ENCODE measurements around the gene C5orf58.

The C5orf58 gene

GRCh38 chr5:170256571-170256970, 23.8 kb downstream of the C5orf58 start:
- Histone ChIP-seq H3K79me2 (ENCODE audit: control insufficient read depth, insufficient read depth, low read length, unreplicated experiment) (no peaks in the 10 kb centered on the region), H3K27me3 (ENCODE audit: insufficient read depth, low read length) (peaks cover 85% of the 10 kb centered on the region), H2AFZ (ENCODE audit: low read length, unreplicated experiment) (no peak overlapping the region), H3K4me3 (ENCODE audit: low read depth, low read length) (no peak overlapping the region), H3K27ac (ENCODE audit: low read depth, low read length) (no peak overlapping the region), H3K4me1 (ENCODE audit: control insufficient read depth, insufficient read depth, low read length, unreplicated experiment) (no peaks in the 10 kb centered on the region), H3K36me3 (ENCODE audit: insufficient read depth, low read length) (no peaks in the 10 kb centered on the region)

DNA sequence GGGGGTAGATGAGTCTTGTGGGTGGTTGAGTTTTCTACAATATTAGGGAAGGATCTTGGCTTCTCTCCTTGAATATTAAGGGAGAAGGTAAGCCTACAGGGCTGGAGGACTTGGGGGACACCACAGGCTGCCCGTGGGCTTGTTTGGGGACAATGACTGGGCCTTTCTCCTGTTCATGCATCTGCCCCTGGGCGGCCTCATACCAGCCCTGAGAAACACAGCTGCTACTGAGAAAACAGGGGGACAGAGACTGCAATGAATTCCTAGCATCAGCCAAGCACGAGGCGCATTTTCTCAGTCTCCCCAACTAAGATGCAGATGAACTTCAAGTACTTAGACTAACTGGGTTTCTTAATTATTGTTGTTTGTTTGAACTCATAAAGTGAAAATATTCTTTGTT, 24.6 kb downstream of the C5orf58 start:
- no peaks in the 10 kb centered on the region for H3K4me1 ChIP-seq (ENCODE audit: control insufficient read depth, insufficient read depth, low read length, unreplicated experiment)
- H2AFZ ChIP-seq (ENCODE audit: low read length, unreplicated experiment) = no peak overlapping the region
- no peaks in the 10 kb centered on the region for H3K79me2 ChIP-seq (ENCODE audit: control insufficient read depth, insufficient read depth, low read length, unreplicated experiment)
- no peak overlapping the region for H3K27ac ChIP-seq (ENCODE audit: low read depth, low read length)
- no peaks in the 10 kb centered on the region for H3K36me3 ChIP-seq (ENCODE audit: insufficient read depth, low read length)
- peaks cover 85% of the 10 kb centered on the region for H3K27me3 ChIP-seq (ENCODE audit: insufficient read depth, low read length)
- no peak overlapping the region for H3K4me3 ChIP-seq (ENCODE audit: low read depth, low read length)

DNA sequence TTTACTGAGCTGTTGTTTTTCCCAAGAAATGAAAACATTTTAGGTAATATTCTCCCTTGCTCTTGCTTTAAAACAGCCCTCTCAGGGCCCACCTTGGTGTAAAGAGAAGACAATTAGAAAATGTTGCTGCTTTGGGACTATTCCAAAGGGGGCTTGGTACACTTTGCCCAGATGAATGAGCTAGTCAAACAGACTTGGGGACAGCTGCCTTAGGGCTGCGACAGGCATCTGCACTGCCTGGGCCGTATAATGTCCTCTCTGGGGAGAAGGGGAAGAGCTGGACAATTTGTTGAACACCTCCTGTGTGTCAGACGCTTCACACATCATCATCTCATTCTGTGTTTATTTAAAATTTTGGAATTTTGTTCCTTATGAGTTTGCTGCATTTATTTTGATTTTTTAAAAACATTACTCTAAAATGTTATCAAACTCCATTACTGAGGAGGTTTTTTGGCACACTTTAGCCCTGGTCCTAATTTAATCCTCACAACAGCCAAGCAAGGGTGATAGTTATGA, 28.8 kb downstream of the C5orf58 start:
- Histone ChIP-seq H3K27ac (ENCODE audit: low read depth, low read length) (no peak overlapping the region), H2AFZ (ENCODE audit: low read length, unreplicated experiment) (no peak overlapping the region), H3K36me3 (ENCODE audit: insufficient read depth, low read length) (no peaks in the 10 kb centered on the region), H3K4me3 (ENCODE audit: low read depth, low read length) (no peak overlapping the region), H3K27me3 (ENCODE audit: insufficient read depth, low read length) (peaks cover 81% of the 10 kb centered on the region), H3K4me1 (ENCODE audit: control insufficient read depth, insufficient read depth, low read length, unreplicated experiment) (no peaks in the 10 kb centered on the region), H3K79me2 (ENCODE audit: control insufficient read depth, insufficient read depth, low read length, unreplicated experiment) (no peaks in the 10 kb centered on the region)

DNA sequence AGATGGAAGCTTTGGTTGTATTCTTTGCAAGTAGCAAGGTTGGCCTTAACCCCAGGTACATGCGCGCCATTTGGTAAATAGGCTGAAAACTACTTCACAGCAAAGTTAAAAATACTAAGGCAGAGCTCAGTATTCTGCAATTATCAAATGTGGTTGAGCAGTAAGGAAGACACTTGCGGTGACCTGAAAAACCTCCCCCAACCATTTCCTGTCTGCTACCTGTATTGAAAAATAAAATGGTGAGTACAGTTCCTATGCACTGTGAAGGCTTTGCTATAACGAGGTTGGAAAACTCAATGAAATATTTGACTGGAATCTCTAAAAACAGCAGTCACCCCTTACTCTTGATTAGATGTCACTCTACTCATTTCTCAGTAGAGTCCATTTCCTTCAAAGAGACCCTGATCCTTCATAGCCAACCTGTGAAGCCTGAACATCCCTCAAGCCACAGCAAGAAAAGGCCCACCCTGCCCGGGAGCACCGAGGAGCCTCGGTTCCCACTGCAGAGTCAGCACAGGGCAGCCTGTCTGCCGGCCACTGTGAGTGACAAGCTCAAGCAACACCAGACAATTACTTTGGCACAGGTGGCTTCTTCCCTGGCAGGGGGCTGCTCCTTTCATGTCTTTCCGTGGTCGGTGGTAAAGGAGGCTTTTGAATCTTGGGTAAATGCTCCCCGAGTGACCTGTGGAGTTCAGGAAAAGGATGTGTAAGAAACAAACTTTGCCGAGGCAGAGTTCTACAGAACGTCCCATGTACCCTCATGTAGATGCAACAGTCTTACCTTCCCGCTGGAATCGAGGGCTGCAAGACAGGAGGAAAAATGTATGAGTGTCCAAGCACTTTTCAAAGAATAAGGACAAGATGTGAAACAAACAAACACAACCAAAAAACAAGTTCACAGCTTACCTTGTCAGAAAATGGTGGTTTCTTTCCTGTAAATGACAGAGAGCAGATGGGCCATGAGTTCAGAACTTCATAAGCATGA, 29.6 kb downstream of the C5orf58 start:
- H2AFZ ChIP-seq (ENCODE audit: low read length, unreplicated experiment) = no peak overlapping the region
- H3K4me3 ChIP-seq (ENCODE audit: low read depth, low read length) = no peak overlapping the region
- H3K4me1 ChIP-seq (ENCODE audit: control insufficient read depth, insufficient read depth, low read length, unreplicated experiment) = no peaks in the 10 kb centered on the region
- no peaks in the 10 kb centered on the region for H3K36me3 ChIP-seq (ENCODE audit: insufficient read depth, low read length)
- H3K27ac ChIP-seq (ENCODE audit: low read depth, low read length) = no peak overlapping the region
- peaks cover 81% of the 10 kb centered on the region for H3K27me3 ChIP-seq (ENCODE audit: insufficient read depth, low read length)
- H3K79me2 ChIP-seq (ENCODE audit: control insufficient read depth, insufficient read depth, low read length, unreplicated experiment) = no peaks in the 10 kb centered on the region

- Histone ChIP-seq H3K27ac (ENCODE audit: low read depth, low read length) (no peak overlapping the region), H2AFZ (ENCODE audit: low read length, unreplicated experiment) (no peak overlapping the region), H3K4me1 (ENCODE audit: control insufficient read depth, insufficient read depth, low read length, unreplicated experiment) (no peaks in the 10 kb centered on the region), H3K4me3 (ENCODE audit: low read depth, low read length) (no peak overlapping the region), H3K27me3 (ENCODE audit: insufficient read depth, low read length) (peaks cover 70% of the 10 kb centered on the region), H3K79me2 (ENCODE audit: control insufficient read depth, insufficient read depth, low read length, unreplicated experiment) (no peaks in the 10 kb centered on the region), H3K36me3 (ENCODE audit: insufficient read depth, low read length) (no peaks in the 10 kb centered on the region)
Measured at GRCh38 chr5:170263906-170264305, 31.1 kb downstream of the C5orf58 start.

- H3K4me3 ChIP-seq (ENCODE audit: low read depth, low read length) = no peak overlapping the region
- H2AFZ ChIP-seq (ENCODE audit: low read length, unreplicated experiment) = no peak overlapping the region
- no peaks in the 10 kb centered on the region for H3K36me3 ChIP-seq (ENCODE audit: insufficient read depth, low read length)
- no peaks in the 10 kb centered on the region for H3K79me2 ChIP-seq (ENCODE audit: control insufficient read depth, insufficient read depth, low read length, unreplicated experiment)
- no peaks in the 10 kb centered on the region for H3K4me1 ChIP-seq (ENCODE audit: control insufficient read depth, insufficient read depth, low read length, unreplicated experiment)
- peaks cover 64% of the 10 kb centered on the region for H3K27me3 ChIP-seq (ENCODE audit: insufficient read depth, low read length)
- no peak overlapping the region for H3K27ac ChIP-seq (ENCODE audit: low read depth, low read length)
Measured at GRCh38 chr5:170265522-170265921, 32.7 kb downstream of the C5orf58 start.

DNA sequence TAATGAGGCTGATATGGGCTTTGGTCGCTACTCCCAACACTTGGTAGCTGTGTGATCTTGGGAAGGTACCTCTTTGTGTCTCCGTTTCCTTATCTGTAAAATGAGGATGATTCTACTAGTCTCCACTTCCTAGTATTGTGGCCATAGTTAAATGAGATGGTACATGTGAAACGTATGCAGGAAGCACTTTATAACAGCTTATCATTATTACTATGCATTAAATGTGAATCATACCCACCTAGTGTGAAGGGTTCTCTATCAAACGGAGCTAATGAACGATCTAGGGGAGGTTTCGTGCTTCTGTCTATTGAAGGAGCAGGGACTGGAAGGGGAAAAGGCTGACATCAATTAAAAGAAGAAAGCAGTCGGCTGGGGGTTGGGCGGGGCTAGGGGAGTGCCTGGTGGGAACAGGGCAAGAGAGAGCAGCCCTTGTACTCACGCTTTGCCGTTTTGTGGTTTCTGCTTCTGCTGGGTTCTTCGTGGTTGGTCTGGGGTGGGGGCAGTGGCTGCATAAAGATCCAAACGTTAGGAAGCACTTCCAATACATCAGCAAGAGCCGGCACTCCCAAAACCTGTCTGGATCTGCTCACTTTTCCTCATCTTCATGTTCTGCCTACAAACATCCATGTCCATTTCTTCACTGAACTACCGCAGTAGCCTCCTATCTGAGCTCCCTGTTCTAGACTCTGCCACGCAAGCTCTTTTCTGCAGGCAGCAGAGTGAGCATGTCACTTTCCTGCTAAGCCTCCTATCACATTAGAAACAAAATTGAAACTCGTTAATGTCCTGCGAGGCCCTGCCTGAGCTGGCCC, 34.0 kb downstream of the C5orf58 start:
- no peaks in the 10 kb centered on the region for H3K36me3 ChIP-seq (ENCODE audit: insufficient read depth, low read length)
- H3K4me3 ChIP-seq (ENCODE audit: low read depth, low read length) = no peak overlapping the region
- no peaks in the 10 kb centered on the region for H3K4me1 ChIP-seq (ENCODE audit: control insufficient read depth, insufficient read depth, low read length, unreplicated experiment)
- peaks cover 54% of the 10 kb centered on the region for H3K27me3 ChIP-seq (ENCODE audit: insufficient read depth, low read length)
- H3K79me2 ChIP-seq (ENCODE audit: control insufficient read depth, insufficient read depth, low read length, unreplicated experiment) = no peaks in the 10 kb centered on the region
- no peak overlapping the region for H2AFZ ChIP-seq (ENCODE audit: low read length, unreplicated experiment)
- H3K27ac ChIP-seq (ENCODE audit: low read depth, low read length) = no peak overlapping the region

DNA sequence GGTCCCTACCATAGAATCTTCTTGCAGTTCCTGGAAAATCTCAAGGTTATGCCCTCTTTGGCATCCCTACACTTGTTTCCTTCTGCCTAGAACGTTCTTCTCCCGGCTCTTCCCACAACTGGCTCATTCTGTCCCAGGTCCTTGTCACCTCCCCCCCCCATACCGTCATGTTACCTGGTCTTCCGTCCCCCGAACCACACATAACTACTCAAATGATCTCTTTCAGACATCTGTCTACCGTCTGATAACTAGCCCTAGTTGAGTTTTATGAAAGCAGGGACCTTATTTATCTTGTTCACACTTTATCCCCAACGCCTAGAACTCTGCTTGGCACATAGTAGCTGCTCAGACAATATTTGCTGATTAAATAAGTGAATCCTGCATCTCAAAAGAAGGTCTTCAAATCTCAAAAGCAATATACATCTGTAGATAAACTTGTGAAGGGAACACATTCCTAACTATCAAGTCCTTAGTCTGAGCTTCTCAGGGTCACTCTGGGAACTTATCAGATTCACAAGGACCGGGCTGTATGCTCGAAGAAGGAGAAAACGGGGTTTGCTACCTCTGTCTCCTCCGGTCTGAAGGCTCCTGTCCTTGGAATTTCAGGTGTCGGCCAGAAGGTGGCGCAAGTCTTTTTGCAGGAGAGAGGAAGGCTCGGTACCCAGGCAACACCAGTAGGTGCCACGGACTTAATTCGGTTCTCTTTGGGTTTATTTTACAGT, 34.8 kb downstream of the C5orf58 start:
- H3K4me3 ChIP-seq (ENCODE audit: low read depth, low read length) = peak overlapping the region; percentile 70
- no peaks in the 10 kb centered on the region for H3K4me1 ChIP-seq (ENCODE audit: control insufficient read depth, insufficient read depth, low read length, unreplicated experiment)

DNA sequence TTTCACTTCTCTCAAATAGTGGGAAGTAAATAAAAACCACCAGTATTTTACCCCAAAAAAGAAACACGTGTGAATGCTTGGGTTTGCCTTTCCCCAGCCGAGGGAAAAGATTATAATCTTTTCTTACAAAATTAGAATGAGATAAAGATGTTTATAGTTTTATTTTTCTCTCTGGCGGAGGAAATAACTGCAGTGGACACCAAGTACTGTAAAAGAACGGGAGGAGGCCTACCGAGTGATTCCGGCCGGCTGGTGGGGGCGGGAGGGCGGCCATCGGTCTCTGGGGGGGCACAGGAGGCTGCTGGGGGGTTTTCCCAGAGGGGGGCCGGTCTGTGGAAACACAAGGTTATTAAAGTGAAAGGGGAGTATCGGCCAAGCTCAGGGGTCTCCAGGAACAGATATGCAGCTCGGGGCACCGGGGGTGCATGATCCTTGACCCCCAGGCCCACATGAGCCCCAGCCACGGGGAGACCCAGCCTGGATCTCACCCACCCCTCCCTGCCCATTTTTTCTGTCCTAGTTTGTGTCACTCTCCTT, 35.4 kb downstream of the C5orf58 start:
- Histone ChIP-seq H3K27me3 (ENCODE audit: insufficient read depth, low read length) (peaks cover 40% of the 10 kb centered on the region), H3K79me2 (ENCODE audit: control insufficient read depth, insufficient read depth, low read length, unreplicated experiment) (no peaks in the 10 kb centered on the region), H3K4me1 (ENCODE audit: control insufficient read depth, insufficient read depth, low read length, unreplicated experiment) (no peaks in the 10 kb centered on the region), H3K36me3 (ENCODE audit: insufficient read depth, low read length) (no peaks in the 10 kb centered on the region), H2AFZ (ENCODE audit: low read length, unreplicated experiment) (peak overlapping the region; percentile 91), H3K27ac (ENCODE audit: low read depth, low read length) (no peak overlapping the region), H3K4me3 (ENCODE audit: low read depth, low read length) (peak overlapping the region; percentile 70)

More for the DNA sequence above, 34.8 kb downstream of the C5orf58 start:
- Histone ChIP-seq H2AFZ (ENCODE audit: low read length, unreplicated experiment) (peak overlapping the region; percentile 91), H3K36me3 (ENCODE audit: insufficient read depth, low read length) (no peaks in the 10 kb centered on the region), H3K27me3 (ENCODE audit: insufficient read depth, low read length) (peaks cover 46% of the 10 kb centered on the region), H3K27ac (ENCODE audit: low read depth, low read length) (no peak overlapping the region), H3K79me2 (ENCODE audit: control insufficient read depth, insufficient read depth, low read length, unreplicated experiment) (no peaks in the 10 kb centered on the region)

DNA sequence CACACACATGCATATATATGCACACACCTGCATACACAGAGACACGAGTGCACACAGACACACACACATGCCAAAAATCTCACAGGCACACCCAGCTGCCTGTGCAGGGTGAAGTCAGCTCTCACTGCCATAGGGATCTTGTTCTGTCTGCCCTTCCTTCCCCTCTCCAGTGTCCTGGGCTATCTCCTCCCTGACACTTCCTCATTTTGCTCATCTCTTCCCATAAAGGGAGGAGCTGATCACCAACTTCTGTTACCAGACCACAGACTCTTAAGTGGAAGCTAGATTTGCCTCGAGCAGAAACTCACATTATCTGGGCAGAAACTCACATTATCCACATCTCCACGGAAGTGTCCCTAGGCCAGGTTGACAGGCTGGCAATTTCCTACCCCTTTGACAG, 36.1 kb downstream of the C5orf58 start:
- H3K79me2 ChIP-seq (ENCODE audit: control insufficient read depth, insufficient read depth, low read length, unreplicated experiment) = no peaks in the 10 kb centered on the region
- no peaks in the 10 kb centered on the region for H3K36me3 ChIP-seq (ENCODE audit: insufficient read depth, low read length)
- H3K27me3 ChIP-seq (ENCODE audit: insufficient read depth, low read length) = peaks cover 33% of the 10 kb centered on the region
- no peak overlapping the region for H3K4me3 ChIP-seq (ENCODE audit: low read depth, low read length)
- no peaks in the 10 kb centered on the region for H3K4me1 ChIP-seq (ENCODE audit: control insufficient read depth, insufficient read depth, low read length, unreplicated experiment)
- H2AFZ ChIP-seq (ENCODE audit: low read length, unreplicated experiment) = no peak overlapping the region
- no peak overlapping the region for H3K27ac ChIP-seq (ENCODE audit: low read depth, low read length)

Data from ACC112 (cell line).